Epithelial cell of esophagus (primary cell): ENCODE results near the gene HSPG2.
A peak's percentile ranks its signal among the peaks of the same experiment; 100 is the strongest.
"Not testable (repeated sequence)": the region's sequence is repeated elsewhere in the genome, so short reads cannot be mapped to it uniquely, and the experiment has no call there.

Experiments used
- DNase-seq: peaks from one replicate; pipeline ENCODE4 v3.0.0; 2010; ENCODE audit warnings: low read depth
- H3K4me3 ChIP-seq: 2 replicates; pipeline ENCODE4 v1.5.1; 2011; ENCODE audit warnings: mild to moderate bottlenecking, low read length, control low read depth
- CTCF ChIP-seq: IDR thresholded peaks from 2 replicates; pipeline ENCODE4 v1.5.1; 2011; ENCODE audit warnings: low read depth, mild to moderate bottlenecking, low read length, control low read depth, inconsistent platforms; ENCODE audit not compliant: insufficient read depth; ENCODE audit errors: missing control alignments

HSPG2 gene

GRCh38 chr1:21924503-21925005, 12.6 kb downstream of the HSPG2 start:
- no peak overlapping the region for H3K4me3 ChIP-seq
- no peak for DNase-seq
- no peak for TF ChIP-seq CTCF

- no peak overlapping the region for H3K4me3 ChIP-seq
- DNase-seq: no peak
- TF ChIP-seq CTCF: no peak
Observed at GRCh38 chr1:21922090-21923013, 14.8 kb downstream of the HSPG2 start.

- no peak for DNase-seq
- TF ChIP-seq CTCF: no peak
- H3K4me3 ChIP-seq: no peak overlapping the region
Observed at GRCh38 chr1:21921100-21921875, 15.8 kb downstream of the HSPG2 start.

GRCh38 chr1:21919520-21919919, 17.6 kb downstream of the HSPG2 start:
- H3K4me3 ChIP-seq: no peak overlapping the region
- DNase-seq: peak; percentile 53
- TF ChIP-seq CTCF: no peak

GRCh38 chr1:21917239-21917631, 19.9 kb downstream of the HSPG2 start:
- not testable (repeated sequence) for DNase-seq, H3K4me3 ChIP-seq

- TF ChIP-seq CTCF: no peak
- no peak for DNase-seq
- H3K4me3 ChIP-seq: no peak overlapping the region
Observed at GRCh38 chr1:21916447-21917238, 20.5 kb downstream of the HSPG2 start.
